ENCODE results near the gene GET4.

GET4 gene

DNA sequence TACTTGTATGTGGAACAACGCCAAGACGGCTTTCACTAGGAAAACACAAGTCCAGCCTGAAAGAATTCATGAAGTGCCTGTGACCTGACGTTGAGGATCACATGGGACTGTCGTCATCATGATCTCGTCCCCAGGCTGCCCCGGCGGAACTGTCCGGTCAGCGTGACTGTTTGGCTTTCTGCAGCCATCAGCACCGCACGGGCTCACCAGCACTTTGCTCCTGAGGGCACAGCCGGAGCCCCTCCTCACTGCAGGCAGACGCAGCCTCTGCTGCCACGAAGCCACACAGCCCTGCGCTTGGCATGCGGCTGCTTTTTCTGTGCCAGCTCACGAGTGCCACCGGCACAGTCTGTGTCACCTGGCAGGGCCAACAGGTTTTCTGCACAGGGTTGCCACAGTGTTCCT is 9.4 kb upstream of the GET4 start:
- TF ChIP-seq, protein P1, sequence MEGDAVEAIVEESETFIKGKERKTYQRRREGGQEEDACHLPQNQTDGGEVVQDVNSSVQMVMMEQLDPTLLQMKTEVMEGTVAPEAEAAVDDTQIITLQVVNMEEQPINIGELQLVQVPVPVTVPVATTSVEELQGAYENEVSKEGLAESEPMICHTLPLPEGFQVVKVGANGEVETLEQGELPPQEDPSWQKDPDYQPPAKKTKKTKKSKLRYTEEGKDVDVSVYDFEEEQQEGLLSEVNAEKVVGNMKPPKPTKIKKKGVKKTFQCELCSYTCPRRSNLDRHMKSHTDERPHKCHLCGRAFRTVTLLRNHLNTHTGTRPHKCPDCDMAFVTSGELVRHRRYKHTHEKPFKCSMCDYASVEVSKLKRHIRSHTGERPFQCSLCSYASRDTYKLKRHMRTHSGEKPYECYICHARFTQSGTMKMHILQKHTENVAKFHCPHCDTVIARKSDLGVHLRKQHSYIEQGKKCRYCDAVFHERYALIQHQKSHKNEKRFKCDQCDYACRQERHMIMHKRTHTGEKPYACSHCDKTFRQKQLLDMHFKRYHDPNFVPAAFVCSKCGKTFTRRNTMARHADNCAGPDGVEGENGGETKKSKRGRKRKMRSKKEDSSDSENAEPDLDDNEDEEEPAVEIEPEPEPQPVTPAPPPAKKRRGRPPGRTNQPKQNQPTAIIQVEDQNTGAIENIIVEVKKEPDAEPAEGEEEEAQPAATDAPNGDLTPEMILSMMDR (conservative IDR thresholded peaks at IDR 0.05): no peak
- peak overlapping the region; percentile 90 for H3K27ac ChIP-seq

DNA sequence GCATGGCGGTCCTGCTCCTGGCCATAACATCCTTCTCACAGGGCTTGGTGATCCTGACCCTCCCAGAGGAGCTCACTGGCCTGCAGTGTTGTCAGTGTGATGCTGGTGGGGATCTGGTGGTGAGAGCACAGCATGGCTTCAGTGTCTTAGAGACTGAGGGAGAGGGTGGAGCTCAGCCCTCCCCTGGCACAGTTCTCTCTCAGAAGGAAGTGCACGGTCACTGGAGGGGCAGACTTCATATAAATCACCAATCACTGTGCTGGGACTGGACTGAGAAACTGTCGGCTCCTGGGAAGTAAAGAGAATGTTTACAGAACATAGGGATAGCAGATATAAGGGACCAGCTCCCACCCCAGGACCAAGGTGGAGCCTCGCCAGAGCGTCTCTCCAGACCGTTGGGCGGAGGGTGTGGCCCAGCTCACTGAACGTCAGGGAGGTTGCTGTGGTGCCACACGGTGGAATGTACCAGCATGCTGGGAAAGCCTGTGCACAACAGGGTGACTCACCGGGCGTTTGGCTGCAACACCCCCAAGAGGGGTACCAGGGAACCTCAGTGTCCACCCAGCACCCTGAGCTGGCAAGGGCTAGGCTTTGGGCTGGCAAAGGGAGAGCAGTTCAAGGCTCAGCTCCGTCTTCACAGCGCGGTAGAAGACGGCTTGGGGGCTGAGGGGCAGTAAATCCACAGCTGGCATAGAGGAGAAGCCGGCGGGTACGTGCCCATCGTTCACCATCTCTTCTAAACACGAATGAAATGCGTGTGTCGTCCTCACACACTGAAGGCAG is 8.8 kb upstream of the GET4 start:
- H3K27ac ChIP-seq: peak overlapping the region; percentile 90
- TF ChIP-seq, protein P1 (conservative IDR thresholded peaks at IDR 0.05): no peak

DNA sequence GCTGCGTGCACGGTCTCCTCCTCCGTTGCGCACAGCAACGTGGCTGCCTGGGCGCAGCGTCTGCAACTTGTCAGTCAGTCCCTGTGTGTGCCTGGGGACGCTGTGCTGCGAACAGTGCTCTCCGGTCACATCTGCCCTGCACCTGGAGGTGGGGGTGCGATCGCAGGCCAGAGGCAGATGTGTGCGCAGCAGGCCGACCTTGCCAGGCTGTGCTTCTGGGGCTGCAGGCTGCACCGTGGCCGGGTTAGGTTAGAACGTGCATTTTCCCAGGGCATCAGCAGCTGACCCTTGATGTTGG is 8.2 kb upstream of the GET4 start:
- H3K27ac ChIP-seq: peak overlapping the region; percentile 90
- TF ChIP-seq, protein P1 (conservative IDR thresholded peaks at IDR 0.05): no peak

DNA sequence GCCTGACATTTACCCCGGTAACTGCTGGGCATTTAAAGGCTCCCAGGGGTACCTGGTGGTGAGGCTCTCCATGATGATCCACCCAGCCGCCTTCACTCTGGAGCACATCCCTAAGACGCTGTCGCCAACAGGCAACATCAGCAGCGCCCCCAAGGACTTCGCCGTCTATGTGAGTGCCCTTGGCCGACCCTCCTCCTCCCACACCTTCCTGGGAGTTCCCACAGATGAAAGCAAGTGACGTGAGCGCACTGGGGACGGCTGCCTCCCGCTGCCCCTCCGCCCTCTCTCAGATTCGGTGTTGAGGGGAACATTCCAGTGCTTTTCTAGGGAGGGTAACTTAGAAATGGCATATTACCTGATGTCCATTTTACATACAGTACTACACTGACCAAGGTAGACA is 7.0 kb upstream of the GET4 start:
- peak overlapping the region; percentile 70 for H3K27ac ChIP-seq
- TF ChIP-seq, protein P1 (conservative IDR thresholded peaks at IDR 0.05): no peak

DNA sequence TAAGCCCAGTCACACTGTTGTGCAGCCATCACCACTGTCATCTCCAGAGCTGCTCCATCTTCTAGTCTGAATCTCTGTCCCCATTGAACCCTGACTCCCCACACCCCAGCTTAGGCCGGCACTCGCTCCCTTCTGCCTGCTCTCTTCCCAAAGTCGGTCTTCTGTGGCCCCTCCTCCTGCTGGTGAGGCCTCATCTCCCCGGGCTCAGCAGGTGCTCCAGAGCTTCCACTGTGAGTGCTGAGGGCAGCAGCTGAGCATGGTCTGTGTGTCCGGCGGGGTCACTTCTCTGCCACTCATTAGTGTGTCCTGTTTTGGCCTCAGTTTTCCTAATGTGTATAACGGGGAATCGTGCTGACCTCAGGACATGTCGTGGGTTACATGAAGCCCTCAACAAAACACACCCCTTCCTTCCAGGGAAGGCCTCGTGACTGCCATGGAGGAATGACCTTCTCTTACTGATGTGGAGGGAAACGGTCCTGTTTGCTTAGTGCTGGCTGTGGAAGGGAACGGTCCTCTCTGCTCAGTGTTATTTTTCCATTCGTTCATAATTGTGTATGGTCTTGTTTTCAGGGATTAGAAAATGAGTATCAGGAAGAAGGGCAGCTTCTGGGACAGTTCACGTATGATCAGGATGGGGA is 4.3 kb upstream of the GET4 start:
- TF ChIP-seq, protein P1 (conservative IDR thresholded peaks at IDR 0.05): no peak
- H3K27ac ChIP-seq: peak overlapping the region; percentile 74

DNA sequence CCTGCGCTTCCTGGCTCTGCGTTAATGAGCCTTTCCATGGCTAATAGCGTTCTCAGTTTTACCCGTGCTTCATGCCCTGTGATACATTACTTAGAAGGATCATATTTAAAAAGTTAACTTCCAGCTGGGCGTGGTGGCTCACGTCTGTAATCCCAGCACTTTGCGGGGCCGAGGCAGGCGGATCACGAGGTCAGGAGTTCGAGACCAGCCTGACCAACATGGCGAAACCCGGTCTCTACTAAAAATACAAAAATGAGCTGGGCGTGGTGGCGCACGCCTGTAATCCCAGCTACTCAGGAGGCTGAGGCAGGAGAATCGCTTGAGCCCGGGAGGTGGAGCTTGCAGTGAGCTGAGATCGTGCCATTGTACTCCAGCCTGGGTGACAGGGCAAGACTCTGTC is 3.7 kb upstream of the GET4 start:
- H3K27ac ChIP-seq: peak overlapping the region; percentile 74

DNA sequence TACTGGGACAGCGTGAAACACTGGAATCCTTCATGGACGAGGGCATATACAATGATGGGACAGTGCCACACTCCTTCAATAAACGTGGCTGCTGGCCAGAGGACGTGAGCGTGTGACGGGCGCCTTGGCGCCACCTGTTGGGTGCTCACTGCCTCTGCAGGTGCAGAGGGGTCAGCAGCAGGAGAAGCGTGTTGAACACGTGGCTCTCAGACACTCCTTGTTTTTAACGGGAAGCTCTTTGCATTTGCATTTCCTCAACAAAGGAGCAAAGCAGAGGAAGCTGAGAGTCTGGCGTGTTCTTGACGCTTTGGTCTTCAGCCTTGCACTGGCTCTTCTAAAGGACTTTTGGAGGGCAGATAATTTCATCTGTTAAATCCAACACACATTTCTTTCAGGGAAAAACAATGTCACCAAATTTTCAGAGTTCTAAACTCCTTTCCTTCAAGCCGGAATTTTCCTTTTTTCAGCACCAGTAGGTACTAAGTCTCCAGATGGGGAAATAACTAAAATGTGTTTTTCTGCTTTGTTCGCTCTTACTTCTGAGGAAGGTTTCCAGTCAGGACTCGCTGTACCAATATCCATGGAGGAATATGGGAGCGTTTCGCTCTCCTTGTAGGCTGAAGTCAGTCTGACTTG is 2.9 kb upstream of the GET4 start:
- peak overlapping the region; percentile 74 for H3K27ac ChIP-seq

More for the DNA sequence above, 2.9 kb upstream of the GET4 start:
- TF ChIP-seq, protein P1 (conservative IDR thresholded peaks at IDR 0.05): peak; percentile 95

Measured in VCaP (cell line).